Osteocyte (in vitro differentiated cells): ENCODE results near the gene NCAN. TPM values are rescaled to one million over a fixed set of nuclear protein-coding genes. Genes with fewer than 3 reads are reported as not detected.

ENCODE experiments used
- DNase-seq: peaks from one replicate; pipeline ENCODE4 v3.0.0; 2021; ENCODE audit warnings: mixed read lengths; ENCODE audit not compliant: unreplicated experiment; ENCODE audit errors: extremely low spot score
- H3K27ac Mint-ChIP-seq: one replicate; pipeline ENCODE4 v1.8.0; 2021; ENCODE audit warnings: mild to moderate bottlenecking, mixed read lengths; ENCODE audit not compliant: unreplicated experiment
- H3K27me3 Mint-ChIP-seq: one replicate; pipeline ENCODE4 v1.8.0; 2021; ENCODE audit warnings: mixed read lengths; ENCODE audit not compliant: unreplicated experiment
- H3K36me3 Mint-ChIP-seq: one replicate; pipeline ENCODE4 v1.8.0; 2021; ENCODE audit warnings: mixed read lengths; ENCODE audit not compliant: unreplicated experiment
- H3K4me1 Mint-ChIP-seq: one replicate; pipeline ENCODE4 v1.8.0; 2021; ENCODE audit warnings: mixed read lengths; ENCODE audit not compliant: unreplicated experiment
- H3K4me3 Mint-ChIP-seq: one replicate; pipeline ENCODE4 v1.8.0; 2021; ENCODE audit warnings: mild to moderate bottlenecking, moderate library complexity, mixed read lengths; ENCODE audit not compliant: unreplicated experiment
- H3K9me3 Mint-ChIP-seq: one replicate; pipeline ENCODE4 v1.8.0; 2021; ENCODE audit warnings: mixed read lengths; ENCODE audit not compliant: unreplicated experiment
- total RNA-seq: library from RNA; stranded (reverse); gene quantifications from 2 replicates; pipeline ENCODE4 v1.2.1, GENCODE V29; 2021
- TF ChIP-seq, protein P1 (sequence below): fragments of 200-600 bp; sonication (generic); IDR thresholded peaks from 2 replicates; pipeline ENCODE4 v1.5.0; 2021; ENCODE audit warnings: antibody characterized with exemption, mild to moderate bottlenecking, moderate library complexity

Gene NCAN
- total RNA-seq, 1 donor from 2014 or later = not detected

- H3K36me3 Mint-ChIP-seq = peaks cover 6% of the 10 kb centered on the region
- no peak for DNase-seq
Measured at GRCh38 chr19:19179548-19180441, 32.0 kb upstream of the NCAN start.

GRCh38 chr19:19181488-19181998 is 30.2 kb upstream of the NCAN start:
- TF ChIP-seq, protein P1, sequence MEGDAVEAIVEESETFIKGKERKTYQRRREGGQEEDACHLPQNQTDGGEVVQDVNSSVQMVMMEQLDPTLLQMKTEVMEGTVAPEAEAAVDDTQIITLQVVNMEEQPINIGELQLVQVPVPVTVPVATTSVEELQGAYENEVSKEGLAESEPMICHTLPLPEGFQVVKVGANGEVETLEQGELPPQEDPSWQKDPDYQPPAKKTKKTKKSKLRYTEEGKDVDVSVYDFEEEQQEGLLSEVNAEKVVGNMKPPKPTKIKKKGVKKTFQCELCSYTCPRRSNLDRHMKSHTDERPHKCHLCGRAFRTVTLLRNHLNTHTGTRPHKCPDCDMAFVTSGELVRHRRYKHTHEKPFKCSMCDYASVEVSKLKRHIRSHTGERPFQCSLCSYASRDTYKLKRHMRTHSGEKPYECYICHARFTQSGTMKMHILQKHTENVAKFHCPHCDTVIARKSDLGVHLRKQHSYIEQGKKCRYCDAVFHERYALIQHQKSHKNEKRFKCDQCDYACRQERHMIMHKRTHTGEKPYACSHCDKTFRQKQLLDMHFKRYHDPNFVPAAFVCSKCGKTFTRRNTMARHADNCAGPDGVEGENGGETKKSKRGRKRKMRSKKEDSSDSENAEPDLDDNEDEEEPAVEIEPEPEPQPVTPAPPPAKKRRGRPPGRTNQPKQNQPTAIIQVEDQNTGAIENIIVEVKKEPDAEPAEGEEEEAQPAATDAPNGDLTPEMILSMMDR = no peak
- no peaks in the 10 kb centered on the region for H3K27me3 Mint-ChIP-seq
- no peaks in the 10 kb centered on the region for H3K4me1 Mint-ChIP-seq
- DNase-seq = no peak
- no peak overlapping the region for H3K4me3 Mint-ChIP-seq
- H3K36me3 Mint-ChIP-seq = peaks cover 9% of the 10 kb centered on the region
- no peaks in the 10 kb centered on the region for H3K9me3 Mint-ChIP-seq
- H3K27ac Mint-ChIP-seq = no peak overlapping the region

More at GRCh38 chr19:19179548-19180441, 32.0 kb upstream of the NCAN start:
- TF ChIP-seq, protein P1 = no peak
- Mint-ChIP-seq H3K4me3 (no peak overlapping the region), H3K4me1 (no peaks in the 10 kb centered on the region), H3K27me3 (no peaks in the 10 kb centered on the region), H3K9me3 (no peaks in the 10 kb centered on the region), H3K27ac (no peak overlapping the region)

- no peaks in the 10 kb centered on the region for H3K9me3 Mint-ChIP-seq
- H3K36me3 Mint-ChIP-seq = peaks cover 13% of the 10 kb centered on the region
- H3K27me3 Mint-ChIP-seq = no peaks in the 10 kb centered on the region
- peaks cover 16% of the 10 kb centered on the region for H3K4me1 Mint-ChIP-seq
- no peak overlapping the region for H3K27ac Mint-ChIP-seq
- H3K4me3 Mint-ChIP-seq = no peak overlapping the region
- DNase-seq = no peak
- TF ChIP-seq, protein P1 = peak; percentile 62
Measured at GRCh38 chr19:19185853-19186740, 25.7 kb upstream of the NCAN start.

DNA sequence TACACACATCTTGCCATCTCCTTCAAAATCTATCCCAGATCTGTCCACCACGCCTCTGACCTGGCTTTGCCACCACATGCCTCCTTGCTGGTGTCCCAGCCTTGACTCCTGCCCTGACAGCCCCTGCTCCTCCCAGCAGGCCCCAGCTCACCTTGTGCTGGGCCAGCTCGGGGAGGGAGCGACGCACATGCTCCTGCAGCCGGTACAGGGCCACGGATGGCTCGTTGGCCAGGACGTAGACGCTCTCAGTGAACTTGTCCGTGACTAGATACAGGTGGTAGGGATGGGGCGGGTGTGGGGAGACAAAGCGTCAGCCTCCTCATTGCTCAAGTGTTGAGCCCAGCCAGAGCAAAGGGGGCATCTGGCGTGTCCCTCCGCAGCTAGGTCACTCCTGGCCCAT is 25.0 kb upstream of the NCAN start:
- Mint-ChIP-seq H3K9me3 (no peaks in the 10 kb centered on the region), H3K4me1 (peaks cover 20% of the 10 kb centered on the region), H3K36me3 (peaks cover 13% of the 10 kb centered on the region), H3K27ac (no peak overlapping the region), H3K27me3 (no peaks in the 10 kb centered on the region), H3K4me3 (no peak overlapping the region)
- DNase-seq = no peak
- TF ChIP-seq, protein P1 = no peak
